Adrenal gland (tissue), 5 donors: ENCODE measurements around the gene SMAP2.

Source experiments
- POLR2A ChIP-seq, 2 donors: fragments of 450-650 bp; IDR thresholded peaks; one replicate each; pipeline ENCODE4 v1.6.1; 2017; ENCODE audit warnings: antibody characterized with exemption in 2 of 2, mild to moderate bottlenecking in 2 of 2, moderate library complexity in 1 of 2
- TF ChIP-seq, protein P1 (sequence below), 6 experiments: fragments of 450-650 bp in 4 of 6; fragments of 200-600 bp in 2 of 6; sonication (generic) in 1 of 6; IDR thresholded peaks; 1 replicate in 5 of 6; 2 replicates in 1 of 6; pipeline versions ENCODE4 v1.5.1 to v1.8.0; 2016 to 2021; ENCODE audit warnings: antibody characterized with exemption in 6 of 6, mild to moderate bottlenecking in 2 of 6, moderate library complexity in 1 of 6
- donor health status: DM: no; HTN: no; CAD: no.

DNA sequence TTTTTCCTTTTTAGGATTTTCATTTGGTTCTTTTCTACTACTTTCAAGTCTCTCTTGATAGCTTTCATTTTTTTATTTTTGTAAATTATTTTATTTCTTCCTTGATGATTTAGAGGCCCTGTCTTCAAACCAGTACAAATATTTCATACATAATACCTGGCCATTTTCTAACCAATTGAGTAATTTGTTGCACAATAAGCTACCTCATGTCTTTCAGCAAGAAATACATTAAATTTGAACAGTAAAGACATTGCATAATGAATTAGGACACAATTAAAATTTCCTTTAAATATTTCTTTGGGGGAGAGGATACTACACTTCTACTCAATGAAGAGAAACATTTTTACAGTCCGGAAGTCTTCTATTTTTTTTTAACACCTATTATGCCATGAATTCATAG is 40.8 kb upstream of the SMAP2 start:
- TF ChIP-seq, protein P1, sequence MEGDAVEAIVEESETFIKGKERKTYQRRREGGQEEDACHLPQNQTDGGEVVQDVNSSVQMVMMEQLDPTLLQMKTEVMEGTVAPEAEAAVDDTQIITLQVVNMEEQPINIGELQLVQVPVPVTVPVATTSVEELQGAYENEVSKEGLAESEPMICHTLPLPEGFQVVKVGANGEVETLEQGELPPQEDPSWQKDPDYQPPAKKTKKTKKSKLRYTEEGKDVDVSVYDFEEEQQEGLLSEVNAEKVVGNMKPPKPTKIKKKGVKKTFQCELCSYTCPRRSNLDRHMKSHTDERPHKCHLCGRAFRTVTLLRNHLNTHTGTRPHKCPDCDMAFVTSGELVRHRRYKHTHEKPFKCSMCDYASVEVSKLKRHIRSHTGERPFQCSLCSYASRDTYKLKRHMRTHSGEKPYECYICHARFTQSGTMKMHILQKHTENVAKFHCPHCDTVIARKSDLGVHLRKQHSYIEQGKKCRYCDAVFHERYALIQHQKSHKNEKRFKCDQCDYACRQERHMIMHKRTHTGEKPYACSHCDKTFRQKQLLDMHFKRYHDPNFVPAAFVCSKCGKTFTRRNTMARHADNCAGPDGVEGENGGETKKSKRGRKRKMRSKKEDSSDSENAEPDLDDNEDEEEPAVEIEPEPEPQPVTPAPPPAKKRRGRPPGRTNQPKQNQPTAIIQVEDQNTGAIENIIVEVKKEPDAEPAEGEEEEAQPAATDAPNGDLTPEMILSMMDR (IDR thresholded peaks at IDR 0.05) = no peak
- no peak for TF ChIP-seq POLR2A (IDR thresholded peaks at IDR 0.05)
